HuH-7.5 (cell line): ENCODE results near the gene ITGB6.
A peak's percentile ranks its signal among the peaks of the same experiment; 100 is the strongest.
"Not testable (repeated sequence)": the region's sequence is repeated elsewhere in the genome, so short reads cannot be mapped to it uniquely, and the experiment has no call there.

ENCODE experiments used
- DNase-seq: peaks from one replicate; pipeline ENCODE4 v3.0.0; 2011; ENCODE audit warnings: low spot score

The ITGB6 gene

GRCh38 chr2:160139991-160140390 is 60.1 kb downstream of the ITGB6 start:
- DNase-seq = no peak

GRCh38 chr2:160139350-160139749 is 60.7 kb downstream of the ITGB6 start:
- no peak for DNase-seq

- DNase-seq = no peak
These were observed 61.7 kb downstream of the ITGB6 start for GRCh38 chr2:160138406-160138805.

GRCh38 chr2:160137464-160137863 is 62.6 kb downstream of the ITGB6 start:
- DNase-seq = no peak

- no peak for DNase-seq
These were observed 67.3 kb downstream of the ITGB6 start for GRCh38 chr2:160132761-160133160.

- no peak for DNase-seq
These were observed 73.3 kb downstream of the ITGB6 start for GRCh38 chr2:160126756-160127155.

- DNase-seq = no peak
These were observed 73.8 kb downstream of the ITGB6 start for GRCh38 chr2:160126315-160126714.

GRCh38 chr2:160125828-160126227 is 74.2 kb downstream of the ITGB6 start:
- DNase-seq = no peak

GRCh38 chr2:160125366-160125765 is 74.7 kb downstream of the ITGB6 start:
- DNase-seq = no peak

- no peak for DNase-seq
These were observed 75.5 kb downstream of the ITGB6 start for GRCh38 chr2:160124571-160124970.

GRCh38 chr2:160114721-160115120 is 85.4 kb downstream of the ITGB6 start:
- DNase-seq = not testable (repeated sequence)

- no peak for DNase-seq
These were observed 86.1 kb downstream of the ITGB6 start for GRCh38 chr2:160114020-160114419.

GRCh38 chr2:160111951-160112798 is 87.9 kb downstream of the ITGB6 start:
- no peak for DNase-seq

- no peak for DNase-seq
These were observed 89.3 kb downstream of the ITGB6 start for GRCh38 chr2:160110674-160111239.

GRCh38 chr2:160109939-160110673 is 90.0 kb downstream of the ITGB6 start:
- peak; percentile 29 for DNase-seq

GRCh38 chr2:160109243-160109642 is 90.8 kb downstream of the ITGB6 start:
- DNase-seq = no peak

GRCh38 chr2:160108646-160109045 is 91.4 kb downstream of the ITGB6 start:
- no peak for DNase-seq

- no peak for DNase-seq
These were observed 94.7 kb downstream of the ITGB6 start for GRCh38 chr2:160105366-160105765.

GRCh38 chr2:160104115-160104514 is 96.0 kb downstream of the ITGB6 start:
- no peak for DNase-seq

- no peak for DNase-seq
These were observed 102.7 kb downstream of the ITGB6 start for GRCh38 chr2:160097326-160097725.

- no peak for DNase-seq
These were observed 103.7 kb downstream of the ITGB6 start for GRCh38 chr2:160096409-160096808.

GRCh38 chr2:160092445-160092844 is 107.6 kb downstream of the ITGB6 start:
- DNase-seq = no peak

GRCh38 chr2:160091381-160091780 is 108.7 kb downstream of the ITGB6 start:
- DNase-seq = no peak
